SK-N-SH treated with all-trans-retinoic acid at 6 μM for 48 hours (cell line): Measurements from ENCODE around the gene CBFA2T3.
"Not testable (repeated sequence)": the region's sequence is repeated elsewhere in the genome, so short reads cannot be mapped to it uniquely, and the experiment has no call there.

Experiments
- ATAC-seq: fragments of 200-7000 bp; cut with Tn5 transposase; 3 replicates; pipeline ENCODE4 v1.9.1; 2020; ENCODE audit warnings: mild to moderate bottlenecking, moderate library complexity
- ARNTL ChIP-seq: fragments of 450-650 bp; formaldehyde crosslinking; IDR thresholded peaks from 2 replicates; pipeline ENCODE4 v1.5.0; 2020; ENCODE audit warnings: low read depth, mild to moderate bottlenecking, moderate library complexity, borderline replicate concordance
- BACH2 ChIP-seq: fragments of 250-450 bp; sonication (Bioruptor Pico); IDR thresholded peaks from 2 replicates; pipeline ENCODE4 v1.9.0; 2021; ENCODE audit warnings: mild to moderate bottlenecking, borderline replicate concordance
- CREB5 ChIP-seq: fragments of 250-450 bp; sonication (Bioruptor Pico); IDR thresholded peaks from 2 replicates; pipeline ENCODE4 v1.5.1; 2020; ENCODE audit warnings: low read depth, mild to moderate bottlenecking, moderate library complexity
- CSDC2 ChIP-seq: fragments of 250-450 bp; sonication (Bioruptor Pico); IDR thresholded peaks from 2 replicates; pipeline ENCODE4 v1.5.0; 2020; ENCODE audit warnings: mild to moderate bottlenecking, moderate library complexity
- CSRNP3 ChIP-seq: fragments of 250-450 bp; sonication (Bioruptor Pico); IDR thresholded peaks from 2 replicates; pipeline ENCODE4 v1.5.1; 2021; ENCODE audit warnings: mild to moderate bottlenecking, moderate library complexity
- ESRRG ChIP-seq: fragments of 250-450 bp; sonication (Bioruptor Pico); IDR thresholded peaks from 2 replicates; pipeline ENCODE4 v1.6.1; 2021; ENCODE audit warnings: mild to moderate bottlenecking
- GLIS3 ChIP-seq: fragments of 250-450 bp; sonication (Bioruptor Pico); IDR thresholded peaks from 2 replicates; pipeline ENCODE4 v1.5.0; 2020; ENCODE audit warnings: mild to moderate bottlenecking, moderate library complexity
- OSR1 ChIP-seq: fragments of 250-450 bp; sonication (Bioruptor Pico); IDR thresholded peaks from 2 replicates; pipeline ENCODE4 v1.8.0; 2022; ENCODE audit warnings: moderate library complexity, mild to moderate bottlenecking, inconsistent platforms
- PATZ1 ChIP-seq: fragments of 250-450 bp; sonication (Bioruptor Pico); IDR thresholded peaks from 2 replicates; pipeline ENCODE4 v1.8.0; 2020; ENCODE audit warnings: mild to moderate bottlenecking, moderate library complexity, borderline replicate concordance
- POU6F1 ChIP-seq: fragments of 250-450 bp; sonication (Bioruptor Pico); IDR thresholded peaks from 2 replicates; pipeline ENCODE4 v1.8.0; 2021; ENCODE audit warnings: low read depth, mild to moderate bottlenecking, moderate library complexity, borderline replicate concordance
- PPARA ChIP-seq: fragments of 250-450 bp; sonication (Bioruptor Pico); IDR thresholded peaks from 2 replicates; pipeline ENCODE4 v1.5.0; 2020; ENCODE audit warnings: mild to moderate bottlenecking, borderline replicate concordance
- TCF4 ChIP-seq: fragments of 250-450 bp; sonication (Bioruptor Pico); IDR thresholded peaks from 2 replicates; pipeline ENCODE4 v1.8.0; 2021; ENCODE audit warnings: mild to moderate bottlenecking, moderate library complexity, borderline replicate concordance
- TOX ChIP-seq: fragments of 250-450 bp; sonication (Bioruptor Pico); IDR thresholded peaks from 2 replicates; pipeline ENCODE4 v1.8.0; 2021; ENCODE audit warnings: mild to moderate bottlenecking, moderate library complexity, borderline replicate concordance
- TSHZ2 ChIP-seq: fragments of 250-450 bp; sonication (Bioruptor Pico); IDR thresholded peaks from 2 replicates; pipeline ENCODE4 v1.5.0; 2020; ENCODE audit warnings: mild to moderate bottlenecking, moderate library complexity
- ZC3H10 ChIP-seq: fragments of 250-450 bp; sonication (Bioruptor Pico); IDR thresholded peaks from 2 replicates; pipeline ENCODE4 v1.5.1; 2021; ENCODE audit warnings: mild to moderate bottlenecking, moderate library complexity
- ZFP3 ChIP-seq: fragments of 250-450 bp; sonication (Bioruptor Pico); IDR thresholded peaks from 2 replicates; pipeline ENCODE4 v1.5.0; 2020; ENCODE audit warnings: mild to moderate bottlenecking, moderate library complexity
- ZFP30 ChIP-seq: fragments of 450-650 bp; formaldehyde crosslinking; IDR thresholded peaks from 2 replicates; pipeline ENCODE4 v1.5.0; 2022; ENCODE audit warnings: mild to moderate bottlenecking, moderate library complexity
- ZNF565 ChIP-seq: fragments of 450-650 bp; formaldehyde crosslinking; conservative IDR thresholded peaks from 2 replicates; pipeline ENCODE4 v1.5.0; 2020; ENCODE audit warnings: low read depth, mild to moderate bottlenecking, moderate library complexity
- ZNF70 ChIP-seq: fragments of 450-650 bp; formaldehyde crosslinking; IDR thresholded peaks from 2 replicates; pipeline ENCODE4 v1.5.0; 2020; ENCODE audit warnings: mild to moderate bottlenecking, moderate library complexity
- ZNF8 ChIP-seq: fragments of 450-650 bp; formaldehyde crosslinking; IDR thresholded peaks from 2 replicates; pipeline ENCODE4 v1.5.0; 2020; ENCODE audit warnings: mild to moderate bottlenecking, moderate library complexity

The CBFA2T3 gene

GRCh38 chr16:89003831-89004208, 26.8 kb upstream of the CBFA2T3 start:
- no peak for TF ChIP-seq BACH2 (CRISPR knock-in tag)
- ATAC-seq = no peak; the same call in 2 of the 3 replicates

- no peak; the same call in 2 of the 3 replicates for ATAC-seq
- TF ChIP-seq ZNF565 (CRISPR knock-in tag) (no peak), ZFP3 (CRISPR knock-in tag) (no peak), ZFP30 (CRISPR knock-in tag) (no peak), ARNTL (no peak), ZC3H10 (no peak), GLIS3 (no peak), OSR1 (CRISPR knock-in tag) (no peak), PPARA (CRISPR knock-in tag) (no peak), PATZ1 (no peak), BACH2 (CRISPR knock-in tag) (no peak), TOX (CRISPR knock-in tag) (no peak), ZNF70 (CRISPR knock-in tag) (no peak), TSHZ2 (CRISPR knock-in tag) (no peak)
- TF ChIP-seq, all 23 proteins: peak for 0
These were observed 26.1 kb upstream of the CBFA2T3 start for GRCh38 chr16:89002851-89003830.

- ATAC-seq = not testable (repeated sequence)
These were observed 25.1 kb upstream of the CBFA2T3 start for GRCh38 chr16:89002081-89002480.

GRCh38 chr16:89001117-89002027, 24.4 kb upstream of the CBFA2T3 start:
- no peak for ATAC-seq
- no peak for TF ChIP-seq CSRNP3 (CRISPR knock-in tag)
- no peak for TF ChIP-seq TOX (CRISPR knock-in tag)
- no peak for TF ChIP-seq ZNF565 (CRISPR knock-in tag)
- TF ChIP-seq CREB5 (CRISPR knock-in tag) = no peak
- no peak for TF ChIP-seq ZNF70 (CRISPR knock-in tag)
- no peak for TF ChIP-seq ZNF8
- no peak for TF ChIP-seq GLIS3
- no peak for TF ChIP-seq POU6F1 (CRISPR knock-in tag)
- TF ChIP-seq TCF4 (CRISPR knock-in tag) = no peak
- no peak for TF ChIP-seq ZC3H10
- TF ChIP-seq ESRRG (CRISPR knock-in tag) = no peak
- no peak for TF ChIP-seq ZFP3 (CRISPR knock-in tag)
- TF ChIP-seq ZFP30 (CRISPR knock-in tag) = no peak
- TF ChIP-seq CSDC2 (CRISPR knock-in tag) = no peak
- no peak for TF ChIP-seq ARNTL
- TF ChIP-seq PATZ1 = no peak
